Smooth muscle cell of the brain vasculature (primary cell): Measurements from ENCODE around the gene CPA4.
"Not testable (repeated sequence)": the region's sequence is repeated elsewhere in the genome, so short reads cannot be mapped to it uniquely, and the experiment has no call there.

ENCODE experiments used
- DNase-seq: peaks from one replicate; pipeline ENCODE4 v3.0.0-alpha.2; 2012; ENCODE audit warnings: low read depth, low spot score

CPA4 gene

GRCh38 chr7:130301501-130302020, 8.6 kb downstream of the CPA4 start:
- DNase-seq, result no peak

GRCh38 chr7:130302649-130303048, 9.7 kb downstream of the CPA4 start:
- DNase-seq, result no peak

DNA sequence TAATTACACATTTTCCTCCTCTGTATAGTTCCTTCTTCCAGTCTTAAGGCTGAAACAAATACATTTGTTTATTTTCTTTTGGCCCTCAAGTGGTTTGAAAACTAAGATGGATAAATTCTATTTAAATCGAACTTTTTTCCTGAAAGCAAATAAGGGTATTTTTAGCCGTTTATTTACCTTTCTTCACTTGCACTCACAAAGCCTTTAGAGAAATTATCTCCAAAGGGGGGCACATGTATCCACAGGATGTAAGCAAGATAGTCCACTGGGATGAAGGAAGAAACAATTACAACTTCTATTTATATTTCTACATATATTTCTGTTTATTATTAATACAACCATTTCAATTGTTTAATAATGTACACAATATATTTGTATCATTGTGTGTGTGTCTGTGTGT, 10.2 kb downstream of the CPA4 start:
- no peak for DNase-seq

- no peak for DNase-seq
Measured at GRCh38 chr7:130303551-130303950, 10.6 kb downstream of the CPA4 start.

GRCh38 chr7:130303982-130304381, 11.0 kb downstream of the CPA4 start:
- no peak for DNase-seq

DNA sequence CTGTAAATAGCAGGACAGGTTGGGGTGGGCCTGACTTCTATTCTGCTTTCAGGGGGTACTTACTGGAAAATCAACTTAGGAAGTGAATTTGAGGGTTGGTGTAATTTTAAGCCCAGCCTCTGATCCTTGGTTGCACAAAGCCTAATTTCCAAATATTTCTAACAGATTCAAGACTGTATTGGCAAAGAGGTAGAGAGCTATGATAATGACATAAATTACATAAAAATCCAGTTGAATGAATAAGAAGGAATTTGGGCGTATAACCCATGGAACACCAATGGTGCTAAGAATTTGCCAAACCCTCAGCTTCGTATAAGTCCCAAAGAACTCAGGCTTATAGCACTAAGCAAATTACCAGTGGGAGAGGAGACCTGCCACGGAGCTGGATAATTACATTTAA, 11.9 kb downstream of the CPA4 start:
- no peak for DNase-seq

DNA sequence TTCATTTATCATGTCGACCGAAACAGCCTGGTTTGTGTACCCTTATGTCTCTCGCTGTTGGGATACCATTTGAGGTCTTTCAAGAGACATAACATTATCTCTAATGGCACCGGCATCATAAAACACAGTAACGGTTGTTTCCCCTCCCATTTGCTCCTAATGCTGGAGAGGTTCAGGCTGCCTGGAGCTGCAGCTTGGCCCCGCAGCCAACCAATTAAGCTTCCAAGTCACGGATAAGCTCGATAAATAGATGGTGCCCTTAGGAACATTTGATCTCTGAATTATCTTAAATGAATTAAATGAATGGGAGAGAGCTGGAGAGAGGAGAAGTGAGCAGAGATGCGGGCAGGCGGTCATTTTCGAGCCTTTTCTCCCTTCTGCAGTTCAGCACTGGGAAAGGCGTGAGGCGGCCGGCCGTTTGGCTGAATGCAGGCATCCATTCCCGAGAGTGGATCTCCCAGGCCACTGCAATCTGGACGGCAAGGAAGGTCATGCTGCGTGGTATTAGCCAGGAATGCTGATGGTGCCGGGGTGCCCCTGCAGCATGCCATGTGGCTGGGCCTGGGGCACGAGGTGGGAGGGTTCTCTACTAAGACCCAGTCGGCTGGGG, 12.6 kb downstream of the CPA4 start:
- DNase-seq, result no peak

DNA sequence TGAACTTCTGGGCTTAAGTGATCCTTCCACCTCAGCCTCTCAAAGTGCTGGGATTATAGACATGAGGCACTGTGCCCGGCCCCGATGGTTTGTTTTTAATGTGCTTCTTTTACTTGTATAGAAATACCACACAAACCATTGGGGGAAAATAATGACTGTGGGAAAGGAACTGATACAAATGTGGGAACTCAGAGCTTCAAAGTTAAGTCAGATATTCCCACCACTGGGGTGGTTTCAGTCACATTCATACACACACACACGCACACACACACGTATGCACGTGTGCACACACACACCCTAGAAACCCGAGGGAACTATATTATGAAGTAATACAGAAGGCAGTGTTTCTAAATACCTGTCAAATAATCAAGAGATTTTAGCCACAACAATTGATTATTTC, 17.0 kb downstream of the CPA4 start:
- no peak for DNase-seq

DNA sequence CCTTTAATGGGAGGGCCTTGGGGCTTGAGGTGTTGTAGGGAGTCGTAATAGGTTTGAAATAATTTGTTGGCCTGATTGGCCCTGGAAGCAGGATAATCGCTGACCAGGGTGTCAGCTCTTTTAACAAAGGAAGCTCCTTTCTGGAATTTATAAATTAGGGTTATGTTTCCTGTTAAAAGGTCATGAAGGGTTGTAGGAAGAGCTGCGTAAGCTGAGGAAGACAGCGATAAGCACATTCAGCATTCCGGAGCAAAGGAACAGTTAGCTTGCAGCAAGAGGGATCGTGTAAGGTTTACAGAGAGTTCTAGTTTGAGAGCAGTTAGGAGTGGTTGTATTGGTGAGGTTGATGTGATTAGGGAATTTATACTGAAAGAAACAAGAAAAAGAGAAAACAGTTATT, 21.3 kb downstream of the CPA4 start:
- no peak for DNase-seq

GRCh38 chr7:130319541-130319940, 26.6 kb downstream of the CPA4 start:
- no peak for DNase-seq

- not testable (repeated sequence) for DNase-seq
Measured at GRCh38 chr7:130321542-130322229, 28.7 kb downstream of the CPA4 start.

DNA sequence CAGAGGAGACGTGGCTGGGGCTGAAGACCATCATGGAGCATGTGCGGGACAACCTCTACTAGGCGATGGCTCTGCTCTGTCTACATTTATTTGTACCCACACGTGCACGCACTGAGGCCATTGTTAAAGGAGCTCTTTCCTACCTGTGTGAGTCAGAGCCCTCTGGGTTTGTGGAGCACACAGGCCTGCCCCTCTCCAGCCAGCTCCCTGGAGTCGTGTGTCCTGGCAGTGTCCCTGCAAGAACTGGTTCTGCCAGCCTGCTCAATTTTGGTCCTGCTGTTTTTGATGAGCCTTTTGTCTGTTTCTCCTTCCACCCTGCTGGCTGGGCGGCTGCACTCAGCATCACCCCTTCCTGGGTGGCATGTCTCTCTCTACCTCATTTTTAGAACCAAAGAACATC, 29.7 kb downstream of the CPA4 start:
- no peak for DNase-seq

- no peak for DNase-seq
Measured at GRCh38 chr7:130324306-130324943, 31.5 kb downstream of the CPA4 start.

DNA sequence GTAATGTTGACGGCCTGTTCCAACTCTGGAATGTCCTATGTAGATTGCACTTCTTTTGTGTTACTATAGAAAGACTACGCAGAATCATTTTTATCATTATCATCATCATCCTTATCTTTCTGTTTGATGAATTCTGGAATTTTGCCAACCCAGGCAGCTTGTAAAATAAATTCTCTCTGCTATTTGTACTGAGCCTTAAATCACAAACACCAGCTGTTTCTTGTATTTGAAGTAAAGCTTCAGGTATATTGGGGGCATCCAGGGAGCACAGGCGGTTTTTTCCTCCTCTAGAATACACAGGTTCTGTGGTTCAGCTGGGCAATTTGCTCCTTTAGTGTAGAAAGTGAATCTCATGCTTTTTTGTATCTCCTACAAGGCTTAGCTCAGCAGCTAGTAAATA, 36.7 kb downstream of the CPA4 start:
- DNase-seq, result no peak

DNA sequence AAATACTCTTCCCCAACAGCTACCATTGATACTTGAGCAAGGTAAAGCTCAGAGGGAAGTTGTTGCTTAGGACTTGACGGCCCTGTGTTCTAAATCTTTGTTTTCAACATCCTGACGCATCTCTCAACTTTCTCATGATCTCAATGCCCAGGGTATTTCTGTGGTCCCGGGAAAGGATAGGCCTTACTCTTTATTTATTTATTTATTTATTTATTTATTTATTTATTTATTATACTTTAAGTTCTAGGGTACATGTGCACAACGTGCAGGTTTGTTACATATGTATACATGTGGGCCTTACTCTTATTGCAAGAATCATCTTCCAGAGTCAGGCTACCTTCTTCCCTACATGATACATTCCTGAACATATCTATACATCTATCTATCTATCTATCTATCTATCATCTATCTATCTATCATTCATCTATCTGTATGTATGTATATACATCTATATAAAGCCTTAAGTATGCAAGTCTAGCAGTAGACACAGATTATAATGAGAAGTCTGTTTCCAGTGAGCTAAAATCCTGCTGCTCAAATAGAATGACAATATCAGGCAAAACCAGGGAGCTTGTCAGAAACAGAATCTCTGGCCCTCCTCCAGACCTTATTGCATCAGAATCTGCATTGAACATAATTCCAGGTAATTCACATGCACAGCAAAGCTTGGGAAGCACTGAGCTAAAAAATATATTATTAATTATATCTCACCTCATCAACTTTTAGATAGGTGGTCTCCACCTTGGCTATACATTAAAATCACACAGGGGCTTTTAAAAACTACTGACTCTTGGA, 39.5 kb downstream of the CPA4 start:
- DNase-seq, result no peak

GRCh38 chr7:130333832-130334231, 40.9 kb downstream of the CPA4 start:
- no peak for DNase-seq

- no peak for DNase-seq
Measured at GRCh38 chr7:130334274-130334673, 41.3 kb downstream of the CPA4 start.

DNA sequence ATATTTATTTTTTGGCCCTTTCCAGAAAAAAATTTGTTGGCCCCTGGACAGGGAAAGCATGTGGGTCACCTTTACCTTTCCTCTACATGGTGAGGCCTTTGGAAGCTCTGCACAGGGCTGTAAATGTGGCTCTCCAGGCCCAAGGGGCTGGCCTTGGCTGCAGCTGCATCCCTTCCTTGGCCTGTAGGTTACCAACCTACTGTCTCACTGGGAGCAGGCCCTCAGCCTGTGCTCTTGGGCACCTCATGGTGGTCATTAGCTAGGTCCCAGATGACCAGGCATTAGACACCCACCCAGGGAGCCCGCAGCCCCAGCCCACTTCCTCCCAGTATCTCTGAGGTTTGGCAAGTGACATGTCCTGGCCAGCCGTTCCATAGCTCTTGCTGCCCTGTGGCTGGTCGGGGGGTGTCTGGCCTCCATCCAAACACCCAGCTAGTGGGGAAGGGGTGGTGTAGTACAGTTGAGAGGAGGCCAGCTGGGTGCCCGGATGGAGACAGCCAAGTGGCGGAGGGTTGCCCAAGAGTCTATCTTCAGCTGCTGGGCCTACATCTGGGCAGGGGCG, 44.5 kb downstream of the CPA4 start:
- DNase-seq, result no peak

DNA sequence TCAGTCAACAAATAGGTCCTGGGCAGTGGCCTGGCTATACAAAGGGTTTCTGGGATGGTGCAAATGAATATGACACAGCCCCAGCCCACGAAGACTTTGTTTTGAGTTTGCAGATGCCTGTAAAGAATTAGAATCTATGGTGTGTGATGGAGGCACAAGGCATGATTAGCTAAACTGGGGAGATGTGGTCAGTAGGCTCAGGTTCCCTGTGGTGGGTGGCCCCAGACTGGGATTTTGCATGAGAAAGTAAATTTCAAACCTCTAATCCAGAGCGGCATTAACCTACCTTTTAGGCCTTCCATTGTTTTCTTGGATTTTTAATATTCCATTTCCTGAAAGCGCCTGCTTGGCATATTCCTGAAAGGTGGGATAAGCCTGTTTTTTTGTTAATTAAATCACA, 45.3 kb downstream of the CPA4 start:
- no peak for DNase-seq

GRCh38 chr7:130341882-130342281, 48.9 kb downstream of the CPA4 start:
- DNase-seq, result no peak

- DNase-seq, result no peak
Measured at GRCh38 chr7:130342701-130343380, 49.9 kb downstream of the CPA4 start.
